ENCODE measurements around the gene DRD2. TPM values are rescaled to one million over a fixed set of nuclear protein-coding genes. Genes with fewer than 3 reads are reported as not detected.

DRD2 gene
- total RNA-seq, 1 donor from 2014 or later = 7.5 TPM

- Mint-ChIP-seq H3K27ac (no peak overlapping the region), H3K4me3 (no peak overlapping the region), H3K4me1 (peaks cover 19% of the 10 kb centered on the region), H3K36me3 (no peaks in the 10 kb centered on the region), H3K27me3 (ENCODE audit: low read depth) (peaks cover 5% of the 10 kb centered on the region), H3K9me3 (no peaks in the 10 kb centered on the region)
- TF ChIP-seq CTCF (IDR thresholded peaks at IDR 0.05; ENCODE audit: unreplicated experiment) = no peak
- no peak for DNase-seq (ENCODE audit: low spot score in 2 of 2, unreplicated experiment in 2 of 2)
These were observed 27.4 kb downstream of the DRD2 start for GRCh38 chr11:113447621-113448315.

GRCh38 chr11:113446938-113447337, 28.3 kb downstream of the DRD2 start:
- Mint-ChIP-seq H3K9me3 (no peaks in the 10 kb centered on the region), H3K4me1 (peaks cover 19% of the 10 kb centered on the region), H3K27me3 (ENCODE audit: low read depth) (peaks cover 5% of the 10 kb centered on the region), H3K27ac (peak overlapping the region; percentile 33), H3K36me3 (no peaks in the 10 kb centered on the region), H3K4me3 (no peak overlapping the region)
- DNase-seq (ENCODE audit: low spot score in 2 of 2, unreplicated experiment in 2 of 2) = no peak
- TF ChIP-seq CTCF (IDR thresholded peaks at IDR 0.05; ENCODE audit: unreplicated experiment) = no peak

- H3K27ac Mint-ChIP-seq = no peak overlapping the region
- H3K9me3 Mint-ChIP-seq = no peaks in the 10 kb centered on the region
- no peak for TF ChIP-seq CTCF (IDR thresholded peaks at IDR 0.05; ENCODE audit: unreplicated experiment)
- H3K4me1 Mint-ChIP-seq = peaks cover 19% of the 10 kb centered on the region
- no peak for DNase-seq (ENCODE audit: low spot score in 2 of 2, unreplicated experiment in 2 of 2)
- H3K4me3 Mint-ChIP-seq = no peak overlapping the region
- no peaks in the 10 kb centered on the region for H3K36me3 Mint-ChIP-seq
- H3K27me3 Mint-ChIP-seq (ENCODE audit: low read depth) = peaks cover 5% of the 10 kb centered on the region
These were observed 29.1 kb downstream of the DRD2 start for GRCh38 chr11:113446112-113446511.

- no peak for TF ChIP-seq CTCF (IDR thresholded peaks at IDR 0.05; ENCODE audit: unreplicated experiment)
- Mint-ChIP-seq H3K9me3 (no peaks in the 10 kb centered on the region), H3K27me3 (ENCODE audit: low read depth) (peaks cover 10% of the 10 kb centered on the region), H3K27ac (no peak overlapping the region), H3K36me3 (no peaks in the 10 kb centered on the region), H3K4me1 (peaks cover 19% of the 10 kb centered on the region), H3K4me3 (no peak overlapping the region)
- DNase-seq (ENCODE audit: low spot score in 2 of 2, unreplicated experiment in 2 of 2) = no peak
These were observed 30.6 kb downstream of the DRD2 start for GRCh38 chr11:113444502-113445123.

- no peaks in the 10 kb centered on the region for H3K9me3 Mint-ChIP-seq
- TF ChIP-seq CTCF (IDR thresholded peaks at IDR 0.05; ENCODE audit: unreplicated experiment) = no peak
- H3K4me3 Mint-ChIP-seq = no peak overlapping the region
- peaks cover 6% of the 10 kb centered on the region for H3K27me3 Mint-ChIP-seq (ENCODE audit: low read depth)
- no peaks in the 10 kb centered on the region for H3K36me3 Mint-ChIP-seq
- peaks cover 3% of the 10 kb centered on the region for H3K4me1 Mint-ChIP-seq
- H3K27ac Mint-ChIP-seq = no peak overlapping the region
- DNase-seq (ENCODE audit: low spot score in 2 of 2, unreplicated experiment in 2 of 2) = no peak
These were observed 34.4 kb downstream of the DRD2 start for GRCh38 chr11:113440816-113441215.
